Stimulated activated CD8-positive, alpha-beta memory T cell treated with anti-CD3 and anti-CD28 coated beads, Interleukin-2, amount 100 ng/mL, for 48 hours (primary cell): Measurements from ENCODE around the gene CST4.
A peak's percentile ranks its signal among the peaks of the same experiment; 100 is the strongest.
"Not testable (repeated sequence)": the region's sequence is repeated elsewhere in the genome, so short reads cannot be mapped to it uniquely, and the experiment has no call there.

Source experiments
- DNase-seq, 2 donors: peaks; one replicate each; pipeline ENCODE4 v3.0.0-alpha.2; 2020; ENCODE audit warnings: low read depth in 2 of 2

Gene CST4, protein sequence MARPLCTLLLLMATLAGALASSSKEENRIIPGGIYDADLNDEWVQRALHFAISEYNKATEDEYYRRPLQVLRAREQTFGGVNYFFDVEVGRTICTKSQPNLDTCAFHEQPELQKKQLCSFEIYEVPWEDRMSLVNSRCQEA

DNA sequence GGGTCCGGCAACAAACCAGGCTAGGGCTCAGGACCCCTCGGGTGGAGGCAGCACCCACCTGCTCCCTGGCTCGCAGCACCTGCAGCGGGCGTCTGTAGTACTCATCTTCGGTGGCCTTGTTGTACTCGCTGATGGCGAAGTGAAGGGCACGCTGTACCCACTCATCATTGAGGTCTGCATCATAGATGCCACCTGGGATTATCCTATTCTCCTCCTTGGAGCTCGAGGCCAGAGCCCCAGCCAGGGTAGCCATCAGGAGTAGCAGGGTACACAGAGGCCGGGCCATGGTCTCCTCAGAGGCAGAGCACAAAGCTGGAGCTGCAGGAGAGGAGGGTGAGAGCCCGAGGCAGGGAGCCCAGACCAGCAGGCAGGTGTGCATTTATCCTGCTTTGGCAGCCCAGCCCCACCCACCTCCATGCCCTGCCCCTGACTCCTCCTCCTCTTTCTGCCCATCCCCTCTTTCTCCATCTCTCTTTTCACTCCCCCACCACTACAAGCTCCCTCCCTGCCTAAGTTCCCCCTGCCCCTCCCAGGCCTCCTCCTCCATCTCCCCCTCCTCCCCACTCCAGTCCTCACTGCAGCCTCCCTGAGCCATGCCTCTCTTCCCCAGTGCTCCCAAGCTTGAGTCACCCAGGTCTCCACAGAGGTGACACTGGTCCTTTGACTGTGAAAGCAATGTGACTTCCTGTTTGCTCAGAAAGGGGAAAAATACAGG, at the start of gene CST4:
Gene CST4 (minus strand): TSS at position 355 of the 715 bp plus-strand sequence. CDS start 69 bp downstream, at position 286.
- not testable (repeated sequence) for DNase-seq

DNA sequence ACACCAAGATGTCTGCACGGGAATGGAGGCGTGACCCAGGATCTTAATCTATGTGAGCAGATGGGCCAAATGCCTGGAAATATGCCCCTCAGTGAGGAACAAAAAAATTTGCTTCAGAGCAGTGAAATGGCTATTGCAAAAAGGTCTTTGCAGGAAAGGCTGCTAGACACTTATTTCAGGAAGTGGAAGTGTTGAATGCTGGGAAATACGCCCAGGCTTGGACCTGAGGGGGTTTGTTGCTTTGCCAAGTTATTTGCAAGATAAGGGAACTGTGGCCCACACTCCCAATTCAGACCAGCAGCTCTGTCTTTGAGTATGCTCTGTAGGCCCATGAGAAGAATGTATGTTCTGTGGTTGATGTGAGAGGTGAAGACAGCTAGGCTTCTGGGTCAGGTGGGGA, 46.6 kb upstream of the CST4 start:
- DNase-seq, result not testable (repeated sequence)

DNA sequence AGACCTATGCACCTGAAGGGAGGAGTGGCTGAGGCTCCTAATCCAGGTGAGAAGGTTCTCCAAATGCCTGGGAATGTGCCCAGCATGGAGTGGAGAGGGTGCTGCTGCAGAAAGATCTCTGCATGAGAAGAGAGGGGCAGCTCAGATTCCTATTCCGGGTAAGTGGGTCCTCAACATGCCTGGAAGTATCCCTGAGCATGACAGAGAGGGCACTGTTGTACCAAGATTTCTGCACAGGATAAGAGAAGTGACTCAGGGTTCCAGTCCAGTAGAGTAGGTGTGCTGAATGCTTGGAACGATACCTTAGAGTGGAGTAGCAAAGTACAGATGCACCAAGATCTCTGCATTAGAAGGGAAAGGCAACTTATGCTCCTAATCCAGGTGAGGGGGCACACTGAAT, 46.1 kb upstream of the CST4 start:
- DNase-seq, result not testable (repeated sequence)

DNA sequence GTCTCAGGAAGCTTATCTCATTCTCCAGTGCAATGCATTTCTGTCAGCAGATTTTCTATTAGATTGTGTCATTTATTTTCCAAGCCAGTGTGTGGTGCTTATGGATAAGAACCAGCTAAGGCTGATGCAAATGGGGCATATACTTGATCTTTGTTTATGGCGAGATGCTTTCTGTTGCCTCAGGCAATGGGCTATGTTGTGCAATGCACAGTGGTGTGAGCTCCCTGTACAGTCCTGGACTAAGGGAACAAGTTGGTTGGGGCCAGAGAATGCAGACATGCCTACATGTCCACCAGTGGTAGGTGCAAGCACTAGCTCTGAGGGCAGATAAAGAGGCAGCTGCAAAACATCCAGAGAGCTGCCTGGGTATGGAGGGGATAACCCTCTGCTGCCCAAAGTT, 45.6 kb upstream of the CST4 start:
- DNase-seq, result not testable (repeated sequence)

DNA sequence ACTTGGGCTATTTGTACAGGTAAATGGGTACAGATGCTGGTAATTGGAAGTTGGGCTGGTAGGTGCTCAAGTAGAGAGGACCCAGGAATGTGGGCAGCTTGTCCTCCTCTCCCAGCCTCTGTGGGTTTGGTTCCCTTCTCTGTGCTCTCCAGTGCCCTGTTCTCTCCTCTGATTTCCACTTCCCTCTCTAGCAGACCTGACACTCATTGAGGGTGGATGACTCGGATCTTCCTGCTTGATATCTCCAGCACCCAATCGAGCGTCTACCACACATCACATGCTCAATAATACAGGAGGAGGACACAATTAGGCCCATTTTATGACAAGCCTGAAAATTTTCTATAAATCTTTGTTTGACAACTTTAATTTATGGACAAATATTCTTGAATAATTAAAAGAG, 38.2 kb upstream of the CST4 start:
- DNase-seq, result no peak

DNA sequence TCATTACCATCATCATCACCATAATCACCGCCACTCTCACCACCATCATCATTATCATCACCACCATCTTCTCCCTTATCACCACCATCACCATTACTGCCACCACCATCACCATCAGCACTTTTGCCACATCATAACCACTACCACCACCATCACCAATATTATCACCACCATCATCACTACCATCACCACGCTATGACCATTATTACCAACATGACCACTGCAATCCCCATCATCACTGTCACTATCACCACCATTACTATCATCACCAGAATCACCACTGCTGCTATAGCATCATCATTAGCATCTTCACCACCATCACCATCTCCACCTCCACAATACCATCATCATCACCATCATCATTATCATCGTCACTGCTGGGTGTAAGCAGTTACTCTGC, 36.3 kb upstream of the CST4 start:
- no peak for DNase-seq

DNA sequence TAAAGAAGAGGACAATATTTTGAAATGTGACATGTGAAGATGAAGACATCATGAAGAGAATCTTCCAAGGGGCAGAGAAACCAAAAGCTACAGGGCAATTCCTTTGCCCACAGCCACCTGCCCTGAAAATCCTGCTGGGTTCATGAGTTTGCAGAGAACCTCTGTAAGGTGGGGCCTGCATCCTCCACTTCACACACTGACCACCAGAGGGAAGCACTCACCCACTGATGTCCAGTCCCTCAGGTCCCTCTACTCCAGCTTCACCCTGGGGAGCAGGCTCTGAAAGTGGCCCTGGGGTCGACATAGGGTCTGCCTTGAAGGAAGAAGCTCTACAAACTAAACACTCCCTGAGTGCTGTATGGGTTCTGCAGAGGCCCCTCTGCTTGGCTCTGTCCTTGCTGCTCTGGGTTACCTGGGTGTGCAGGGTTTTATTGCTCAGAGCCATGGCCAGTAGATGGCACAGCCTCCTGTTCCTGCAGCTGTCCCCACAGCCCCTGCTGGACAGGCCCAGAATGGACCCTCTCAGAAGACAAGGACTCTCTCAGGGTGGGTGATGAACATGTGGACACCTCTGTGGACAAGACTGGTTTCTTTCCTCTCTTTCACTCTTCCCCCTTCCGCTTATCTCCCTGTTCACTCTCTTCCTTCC, 34.9 kb upstream of the CST4 start:
- DNase-seq, result peak; percentile 2 to 16

DNA sequence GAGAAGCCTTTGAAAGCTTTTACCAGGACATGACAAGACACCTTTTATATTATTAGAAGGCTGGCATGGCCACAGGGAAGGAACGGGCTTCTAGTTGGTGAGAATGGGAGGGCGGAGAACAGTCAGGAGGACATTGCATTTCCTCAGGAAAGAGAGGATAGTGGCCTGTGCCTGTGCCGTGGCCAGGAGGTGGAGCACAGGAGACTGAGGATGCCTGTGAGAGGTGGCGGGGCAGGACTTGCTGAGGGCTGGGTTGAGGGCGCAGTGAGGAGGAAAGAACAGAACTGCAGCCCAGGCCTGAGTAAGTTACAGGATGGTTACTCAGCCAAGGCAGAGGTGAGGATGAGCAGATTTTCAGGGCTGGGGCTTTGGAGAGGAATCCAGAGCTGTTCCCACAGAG, 34.0 kb upstream of the CST4 start:
- DNase-seq, result not testable (repeated sequence)

DNA sequence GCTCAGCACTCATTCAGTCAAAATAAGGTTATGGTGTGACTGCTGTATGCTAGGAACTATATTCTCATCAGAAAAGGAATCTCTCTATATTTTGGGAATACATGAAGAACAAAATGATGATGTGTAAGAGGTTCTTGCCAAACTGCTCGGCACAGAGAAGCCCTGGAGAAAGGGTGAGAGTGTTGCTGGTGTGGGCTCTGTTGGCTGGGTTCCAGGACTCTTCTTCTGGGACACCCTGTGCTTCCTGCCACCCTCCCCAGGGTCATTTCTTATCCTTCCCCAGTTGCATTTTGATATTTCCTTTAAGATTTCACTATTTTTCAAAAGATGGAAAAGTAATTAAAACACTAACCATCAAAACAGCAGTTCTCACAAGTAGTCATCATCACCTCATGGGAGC, 33.1 kb upstream of the CST4 start:
- no peak for DNase-seq

DNA sequence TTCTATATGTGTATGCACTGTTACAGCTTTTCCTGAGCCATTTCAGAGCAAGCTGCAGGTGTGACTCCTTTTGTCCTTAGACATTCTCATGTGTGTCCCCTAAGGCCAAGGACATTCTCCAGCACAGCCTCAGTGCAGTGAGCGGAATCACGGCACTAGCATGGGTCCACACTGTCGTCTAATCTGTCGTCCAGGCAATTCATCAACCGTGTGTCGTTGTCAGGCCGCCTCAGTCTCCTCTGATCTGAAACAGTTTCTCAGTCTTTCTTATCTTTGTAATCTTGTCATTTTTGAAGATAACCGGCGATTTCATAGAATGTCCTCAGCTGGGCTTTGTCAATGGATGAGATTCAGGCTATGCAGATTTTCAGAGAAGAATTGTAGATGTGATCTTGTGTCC, 30.5 kb upstream of the CST4 start:
- not testable (repeated sequence) for DNase-seq

DNA sequence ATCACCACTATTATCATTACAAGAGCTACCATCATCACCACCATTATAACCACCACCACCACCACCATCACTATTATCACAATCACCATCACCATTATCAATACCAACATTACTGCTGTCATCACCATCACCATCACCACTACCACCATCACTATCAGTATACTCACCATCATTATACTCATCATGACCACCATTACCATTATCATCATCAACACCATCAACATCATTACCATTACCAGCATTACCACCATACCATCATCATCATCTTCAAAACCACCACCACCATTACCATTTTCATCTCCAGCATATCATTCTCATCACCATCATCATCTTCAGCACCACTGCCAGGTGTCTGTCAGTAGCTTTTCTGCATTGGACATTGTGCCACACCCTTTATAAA, 22.9 kb upstream of the CST4 start:
- DNase-seq, result not testable (repeated sequence)

DNA sequence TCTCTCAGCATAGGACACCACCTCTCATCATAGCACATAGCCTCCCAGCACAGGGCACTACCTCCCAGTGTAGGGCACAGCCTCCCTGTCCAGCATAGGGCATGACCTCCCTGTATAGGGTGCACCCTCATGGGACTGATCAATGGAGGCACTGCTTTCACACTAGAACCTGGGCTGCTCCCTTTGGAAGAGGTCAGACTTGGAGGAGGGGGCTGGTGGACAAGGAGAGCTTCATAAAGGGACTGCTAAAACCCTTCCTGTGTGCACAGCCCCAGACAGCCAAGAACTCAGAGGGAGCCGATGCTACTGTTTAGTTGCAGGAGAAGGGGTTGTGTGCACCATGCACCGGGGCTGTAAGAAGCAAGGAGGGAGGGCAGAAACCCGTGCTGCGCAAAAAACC, 21.9 kb upstream of the CST4 start:
- no peak for DNase-seq

DNA sequence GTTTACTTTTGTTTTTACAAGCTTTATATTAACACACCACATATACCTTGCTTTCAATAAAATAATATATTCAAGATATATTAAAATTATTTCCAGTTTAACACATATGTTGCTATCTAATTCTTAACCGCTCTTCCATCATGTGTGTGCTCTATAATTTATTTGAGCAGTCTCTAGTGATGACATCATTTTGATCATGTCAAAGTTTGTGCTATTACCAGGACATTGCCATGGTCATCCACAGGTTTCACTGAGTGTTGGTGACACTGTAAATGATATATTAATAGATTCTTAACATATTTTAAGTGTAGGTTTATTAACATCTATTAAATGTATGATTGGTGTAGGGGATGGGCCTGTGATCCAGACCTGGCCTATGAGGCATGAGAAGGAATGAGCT, 17.1 kb upstream of the CST4 start:
- no peak for DNase-seq

DNA sequence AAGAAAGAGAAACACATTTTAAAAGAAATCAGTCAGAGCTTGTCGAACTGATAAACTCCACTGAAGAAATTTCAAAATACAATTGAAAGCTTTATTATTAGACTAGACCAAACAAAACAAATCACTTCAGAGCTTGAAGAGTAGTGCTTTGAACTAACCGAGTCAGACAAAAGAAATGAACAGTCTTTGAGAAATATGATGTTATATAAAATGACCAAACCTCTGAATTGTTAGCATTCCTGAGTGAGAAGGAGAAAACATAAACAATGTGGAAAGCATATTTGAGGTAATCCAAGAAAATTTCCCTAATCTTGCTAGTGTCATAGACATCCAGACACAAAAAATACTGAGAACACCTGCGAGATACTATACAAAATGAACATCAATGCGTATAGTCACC, 13.2 kb upstream of the CST4 start:
- DNase-seq, result no peak

DNA sequence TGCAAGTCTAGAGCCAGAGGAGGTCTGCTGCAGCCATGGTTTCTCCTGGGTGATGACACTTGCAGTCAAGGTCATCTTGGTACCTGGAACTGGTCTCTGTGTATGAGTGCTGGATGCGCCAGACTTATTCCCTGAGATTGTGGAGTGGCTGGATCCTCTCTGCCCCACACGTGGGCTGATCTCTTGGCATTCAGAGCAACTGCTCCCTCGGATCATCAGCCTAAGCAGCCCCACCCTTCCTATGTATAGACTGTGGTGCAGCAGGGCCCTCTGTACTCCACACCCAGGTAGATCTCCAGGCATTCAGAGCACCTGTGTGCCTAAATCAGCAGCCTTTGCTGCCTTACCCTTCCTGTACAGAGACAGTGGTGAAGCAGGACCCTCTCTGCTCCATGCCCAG, 12.1 kb upstream of the CST4 start:
- no peak for DNase-seq

DNA sequence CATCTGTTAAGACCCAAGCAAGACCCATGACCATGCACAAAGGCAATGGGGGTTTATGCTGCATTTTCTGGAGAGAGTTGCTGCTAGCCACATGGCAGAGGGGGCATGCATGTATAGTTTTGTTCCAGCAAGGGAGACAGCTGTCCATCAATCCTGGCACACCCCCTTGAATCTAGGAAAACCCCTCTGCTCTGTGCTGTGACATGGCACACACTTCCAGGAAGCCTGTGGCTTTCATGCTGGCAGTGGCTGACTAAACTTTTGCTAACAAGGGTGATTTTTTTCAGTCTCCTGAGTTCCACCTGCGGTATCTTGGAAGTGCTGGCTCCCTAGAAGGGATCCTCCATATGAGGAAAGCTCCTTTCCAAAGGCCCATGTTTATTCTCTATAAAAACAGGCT, 9.1 kb upstream of the CST4 start:
- DNase-seq, result no peak

DNA sequence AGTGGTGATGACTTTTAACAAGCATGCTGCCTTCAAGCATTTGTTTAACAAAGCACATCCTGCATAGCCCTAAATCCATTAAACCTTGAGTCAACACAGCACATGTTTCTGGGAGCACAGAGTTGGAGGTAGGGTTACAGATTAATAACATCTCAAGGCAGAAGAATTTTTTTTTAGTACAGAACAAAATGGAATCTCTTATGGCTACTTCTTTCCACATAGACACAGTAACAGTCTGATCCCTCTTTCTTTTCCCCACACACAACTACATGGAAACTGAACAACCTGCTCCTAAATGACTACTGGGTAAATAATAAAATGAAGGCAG, 6.2 kb upstream of the CST4 start:
- not testable (repeated sequence) for DNase-seq

DNA sequence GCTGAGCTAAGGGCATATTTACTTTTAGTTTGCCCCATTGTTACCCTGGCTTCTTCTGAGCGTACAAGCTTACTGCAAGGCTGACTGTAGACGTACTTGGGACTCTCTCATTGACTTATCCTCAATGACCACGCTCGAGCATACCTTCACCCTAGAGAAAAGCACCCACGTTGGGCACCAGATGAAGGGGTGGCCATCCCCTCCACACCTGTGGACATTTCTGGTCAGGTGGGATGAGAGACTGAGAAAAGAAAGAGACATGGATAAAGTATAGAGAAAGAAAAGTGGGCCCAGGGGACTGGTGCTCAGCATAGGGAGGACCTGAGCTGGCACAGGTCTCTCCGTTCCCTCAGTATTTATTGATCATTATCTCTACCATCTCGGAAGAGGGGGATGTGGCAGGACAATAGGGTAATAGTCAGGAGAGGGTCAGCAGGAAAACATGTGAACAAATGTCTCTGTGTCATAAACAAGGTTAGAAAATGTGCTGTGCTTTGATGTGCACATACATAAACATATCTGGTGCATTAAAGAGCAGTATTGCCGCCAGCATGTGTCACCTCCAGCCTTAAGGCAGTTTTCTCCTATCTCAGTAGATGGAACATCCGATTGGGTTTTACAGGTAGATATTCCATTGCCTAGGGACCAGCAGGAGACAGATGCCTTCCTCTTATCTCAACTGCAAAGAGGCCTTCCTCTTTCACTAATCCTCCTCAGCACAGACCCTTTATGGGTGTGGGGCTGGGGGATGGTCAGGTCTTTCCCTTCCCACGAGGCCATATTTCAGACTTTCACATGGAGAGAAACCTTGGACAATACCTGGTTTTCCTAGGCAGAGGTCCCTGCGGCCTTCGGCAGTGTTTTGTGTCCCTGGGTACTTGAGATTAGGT, 5.6 kb upstream of the CST4 start:
- DNase-seq, result not testable (repeated sequence)

DNA sequence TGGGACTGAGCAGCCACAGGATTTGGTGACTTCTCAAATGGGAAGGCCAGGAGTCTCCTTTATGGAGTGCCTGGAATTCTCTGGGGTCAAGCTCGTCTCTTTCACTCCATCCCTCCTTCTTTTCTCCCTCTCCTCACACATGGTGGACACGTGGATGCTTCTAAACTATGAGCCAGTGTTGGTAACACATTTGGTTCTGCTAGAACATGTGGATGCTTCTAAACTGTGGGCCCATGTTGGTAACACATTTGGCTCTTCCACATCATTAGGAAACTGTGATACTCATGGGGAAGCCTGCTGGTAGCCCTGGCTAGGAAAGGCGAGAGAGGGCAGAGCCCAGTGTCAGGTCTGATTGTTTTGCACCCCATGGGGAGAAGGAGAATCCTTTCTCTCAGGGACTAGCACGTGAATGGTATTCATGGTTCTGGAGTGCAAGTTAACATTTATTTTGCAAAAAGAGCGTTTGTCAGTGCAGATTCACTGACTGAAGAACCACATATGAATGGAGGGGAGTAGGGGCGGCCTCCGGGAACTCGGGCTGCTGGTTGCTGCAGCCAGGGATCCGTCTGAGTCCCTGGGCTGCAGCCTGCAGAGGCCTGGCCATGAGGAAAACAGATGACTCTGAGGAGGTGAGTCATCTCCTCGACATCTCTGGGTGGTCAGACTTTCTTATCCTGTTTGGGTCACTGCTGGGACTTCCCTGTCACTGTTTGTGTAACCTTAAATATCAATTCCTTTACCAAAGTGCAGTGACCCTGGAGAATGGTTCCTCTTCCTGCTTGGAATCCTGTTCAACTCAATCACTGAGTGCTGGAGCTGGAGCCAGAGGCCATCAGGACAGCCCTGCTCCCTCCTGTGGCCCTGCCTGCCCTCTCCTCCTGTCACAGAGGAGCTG, 4.1 kb upstream of the CST4 start:
- not testable (repeated sequence) for DNase-seq

DNA sequence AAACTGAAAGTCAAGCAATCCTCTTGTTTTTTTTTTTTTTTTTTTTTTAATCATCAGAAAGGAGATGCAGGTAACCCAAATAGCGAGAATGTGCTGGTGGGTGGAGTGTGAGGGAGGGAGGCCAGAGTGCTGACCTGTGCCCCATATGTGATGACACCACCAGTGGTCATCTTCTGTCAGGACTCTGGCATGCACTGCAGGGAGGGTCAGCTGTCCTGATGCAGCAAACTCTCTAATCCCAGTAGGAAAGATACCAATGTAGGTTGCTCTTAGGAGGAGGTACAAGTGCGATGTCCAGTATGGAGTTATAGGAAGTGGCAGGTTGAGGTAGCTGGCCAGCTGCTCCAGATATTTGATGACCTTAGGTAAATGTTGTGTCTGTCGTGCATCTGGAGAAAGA, 2.8 kb upstream of the CST4 start:
- no peak for DNase-seq

DNA sequence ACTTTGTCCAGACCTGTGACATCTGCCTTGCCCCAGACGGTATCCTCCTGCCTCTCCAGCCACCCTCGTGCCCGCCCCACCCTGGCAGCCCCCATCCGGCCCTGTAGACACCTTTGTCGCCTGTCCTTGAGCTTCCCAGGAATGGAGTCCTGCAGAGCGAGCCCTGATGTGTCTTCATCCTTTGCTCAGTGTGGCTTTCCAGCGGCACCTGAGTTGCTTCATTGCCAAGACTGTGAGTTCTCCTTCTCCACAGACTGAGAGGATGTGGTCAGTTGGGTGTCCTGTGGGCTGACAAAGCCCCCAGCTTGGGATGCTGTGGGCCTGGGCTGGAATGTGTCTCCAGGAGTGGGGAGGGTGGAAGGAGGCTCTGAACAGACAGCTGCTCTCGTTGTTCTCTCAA, 1.7 kb upstream of the CST4 start:
- no peak for DNase-seq

DNA sequence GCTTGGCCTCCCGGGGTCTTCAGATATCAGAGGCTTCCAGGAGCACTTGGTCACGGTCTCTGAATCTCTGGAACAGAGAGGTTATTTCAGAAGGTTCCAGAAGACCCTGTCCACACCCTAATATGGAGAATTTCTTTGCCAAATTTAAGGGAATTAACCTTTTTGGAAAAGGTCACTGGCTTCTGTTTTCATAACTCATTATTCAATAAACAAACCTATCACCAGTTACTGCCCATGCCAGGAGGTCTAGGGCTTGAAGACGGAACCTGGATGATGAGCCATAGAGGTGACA, 507 bp upstream of the CST4 start:
- DNase-seq, result no peak
